ENCODE results near the gene PIN4. TPM values are rescaled to one million over a fixed set of nuclear protein-coding genes. Genes with fewer than 3 reads are reported as not detected.
"Not testable (repeated sequence)": the region's sequence is repeated elsewhere in the genome, so short reads cannot be mapped to it uniquely, and the experiment has no call there.

Gene PIN4
- 7.3 TPM for total RNA-seq

- ATAC-seq = peak; percentile 98
These were observed at the start of gene PIN4 for GRCh38 chrX:72181178-72182125. TSS of gene PIN4 (plus strand) at chrX:72181757. CDS start at chrX:72181786, 29 bp downstream.

GRCh38 chrX:72132456-72132855 is 49.1 kb upstream of the PIN4 start:
- no peak for DNase-seq (ENCODE audit: low spot score)

More at GRCh38 chrX:72181178-72182125, at the start of gene PIN4:
- DNase-seq (ENCODE audit: low spot score) = peak; percentile 92

GRCh38 chrX:72133851-72134546 is 47.6 kb upstream of the PIN4 start:
- no peak for ATAC-seq
- no peak for DNase-seq (ENCODE audit: low spot score)

More at GRCh38 chrX:72132456-72132855, 49.1 kb upstream of the PIN4 start:
- no peak for ATAC-seq

GRCh38 chrX:72137846-72138495 is 43.6 kb upstream of the PIN4 start:
- ATAC-seq (no peak), DNase-seq (ENCODE audit: low spot score) (no peak)

GRCh38 chrX:72139538-72139937 is 42.0 kb upstream of the PIN4 start:
- no peak for ATAC-seq
- no peak for DNase-seq (ENCODE audit: low spot score)

GRCh38 chrX:72141372-72142004 is 40.1 kb upstream of the PIN4 start:
- DNase-seq (ENCODE audit: low spot score) = no peak
- no peak for ATAC-seq

GRCh38 chrX:72142094-72142793 is 39.3 kb upstream of the PIN4 start:
- ATAC-seq = no peak
- no peak for DNase-seq (ENCODE audit: low spot score)

GRCh38 chrX:72142794-72143608 is 38.6 kb upstream of the PIN4 start:
- DNase-seq (ENCODE audit: low spot score) (no peak), ATAC-seq (no peak)

- DNase-seq (ENCODE audit: low spot score) (no peak), ATAC-seq (no peak)
These were observed 38.0 kb upstream of the PIN4 start for GRCh38 chrX:72143609-72143907.

GRCh38 chrX:72145181-72145580 is 36.4 kb upstream of the PIN4 start:
- DNase-seq (ENCODE audit: low spot score) (no peak), ATAC-seq (no peak)

GRCh38 chrX:72146527-72146926 is 35.0 kb upstream of the PIN4 start:
- DNase-seq (ENCODE audit: low spot score) (no peak), ATAC-seq (no peak)

GRCh38 chrX:72158773-72159172 is 22.8 kb upstream of the PIN4 start:
- DNase-seq (ENCODE audit: low spot score) (no peak), ATAC-seq (no peak)

- DNase-seq (ENCODE audit: low spot score) (no peak), ATAC-seq (no peak)
These were observed 21.8 kb upstream of the PIN4 start for GRCh38 chrX:72159769-72160168.

- ATAC-seq (no peak), DNase-seq (ENCODE audit: low spot score) (no peak)
These were observed 16.0 kb upstream of the PIN4 start for GRCh38 chrX:72165551-72165950.

- ATAC-seq = no peak
- no peak for DNase-seq (ENCODE audit: low spot score)
These were observed 12.4 kb upstream of the PIN4 start for GRCh38 chrX:72169008-72169728.

- not testable (repeated sequence) for DNase-seq (ENCODE audit: low spot score); ATAC-seq
These were observed 5.3 kb upstream of the PIN4 start for GRCh38 chrX:72176289-72176688.

GRCh38 chrX:72176981-72177380 is 4.6 kb upstream of the PIN4 start:
- DNase-seq (ENCODE audit: low spot score) (no peak), ATAC-seq (no peak)

- no peak for ATAC-seq
- DNase-seq (ENCODE audit: low spot score) = no peak
These were observed 1.0 kb upstream of the PIN4 start for GRCh38 chrX:72180539-72180938.

- ATAC-seq (no peak), DNase-seq (ENCODE audit: low spot score) (no peak)
These were observed 1.4 kb downstream of the PIN4 start for GRCh38 chrX:72182924-72183323.
